ENCODE data around the gene ATF4.

ATF4 gene

DNA sequence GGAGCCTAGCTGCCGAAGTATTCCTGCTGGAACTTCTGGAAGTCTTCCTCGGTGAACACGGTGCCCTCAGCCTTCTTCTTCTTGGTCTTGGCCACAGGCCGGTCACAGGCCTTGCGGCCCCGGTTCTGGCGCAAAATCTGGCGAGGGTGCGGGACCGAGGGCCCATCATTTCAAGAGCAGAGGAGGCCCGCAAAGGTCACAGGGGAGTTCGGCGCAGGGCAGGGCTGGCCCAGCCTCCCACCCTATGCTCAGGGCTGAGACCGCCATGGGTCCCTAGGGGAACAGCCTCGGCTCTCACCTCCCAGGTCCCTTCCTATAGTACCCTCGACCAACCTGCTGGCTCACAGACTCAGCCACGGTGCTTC, 9.1 kb downstream of the ATF4 start:
- DNase-seq: no peak

DNA sequence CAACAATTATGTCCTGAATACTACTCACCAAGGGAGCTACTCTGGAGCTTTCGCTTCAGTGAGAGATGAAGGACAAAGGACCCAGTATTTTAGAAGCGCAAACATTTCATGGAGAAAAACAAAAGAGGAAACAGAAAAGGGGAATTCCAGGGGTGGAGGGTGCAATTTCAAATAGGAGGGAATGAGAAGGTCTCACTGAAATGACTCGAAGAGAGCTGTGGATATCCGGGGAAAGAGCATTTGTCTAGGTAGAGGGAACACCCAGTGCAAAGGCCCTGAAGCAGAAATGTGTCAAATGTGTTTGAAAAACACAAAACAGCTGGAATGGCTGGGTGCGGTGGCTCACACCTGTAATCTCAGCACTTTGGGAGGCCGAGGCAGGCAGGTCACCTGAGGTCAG, 9.8 kb downstream of the ATF4 start:
- peak; percentile 56 to 57 for DNase-seq

DNA sequence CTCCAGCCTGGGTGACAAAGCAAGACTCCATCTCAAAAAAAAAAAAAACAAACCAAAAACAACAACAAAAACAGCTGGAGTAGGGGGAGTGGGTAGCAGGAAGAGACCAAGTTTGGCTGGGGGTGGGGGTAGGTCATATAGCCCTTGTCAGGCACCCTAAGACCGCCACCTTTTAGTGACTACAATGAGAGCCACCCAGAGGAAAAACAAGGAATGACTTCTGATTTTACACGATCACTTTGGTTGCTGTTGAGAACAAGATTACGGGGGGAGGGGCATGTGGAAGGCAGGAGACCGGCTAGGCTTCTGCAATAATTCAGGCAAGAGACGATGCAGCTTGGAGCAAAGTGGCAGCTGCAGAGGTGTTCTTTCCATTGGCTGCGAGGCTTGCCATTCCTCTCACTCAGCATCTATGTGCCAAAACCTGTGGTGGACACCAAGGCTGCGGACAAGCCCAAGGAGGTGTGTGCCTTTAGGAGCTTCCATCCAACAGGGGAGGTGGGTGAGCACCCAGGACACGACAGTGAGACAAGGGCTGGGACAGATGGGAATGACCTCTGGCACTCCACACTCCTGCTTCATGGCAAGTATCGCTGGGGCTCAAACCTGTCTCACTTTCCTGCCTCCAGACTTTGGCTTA, 10.4 kb downstream of the ATF4 start:
- peak; percentile 31 to 45 for DNase-seq

DNA sequence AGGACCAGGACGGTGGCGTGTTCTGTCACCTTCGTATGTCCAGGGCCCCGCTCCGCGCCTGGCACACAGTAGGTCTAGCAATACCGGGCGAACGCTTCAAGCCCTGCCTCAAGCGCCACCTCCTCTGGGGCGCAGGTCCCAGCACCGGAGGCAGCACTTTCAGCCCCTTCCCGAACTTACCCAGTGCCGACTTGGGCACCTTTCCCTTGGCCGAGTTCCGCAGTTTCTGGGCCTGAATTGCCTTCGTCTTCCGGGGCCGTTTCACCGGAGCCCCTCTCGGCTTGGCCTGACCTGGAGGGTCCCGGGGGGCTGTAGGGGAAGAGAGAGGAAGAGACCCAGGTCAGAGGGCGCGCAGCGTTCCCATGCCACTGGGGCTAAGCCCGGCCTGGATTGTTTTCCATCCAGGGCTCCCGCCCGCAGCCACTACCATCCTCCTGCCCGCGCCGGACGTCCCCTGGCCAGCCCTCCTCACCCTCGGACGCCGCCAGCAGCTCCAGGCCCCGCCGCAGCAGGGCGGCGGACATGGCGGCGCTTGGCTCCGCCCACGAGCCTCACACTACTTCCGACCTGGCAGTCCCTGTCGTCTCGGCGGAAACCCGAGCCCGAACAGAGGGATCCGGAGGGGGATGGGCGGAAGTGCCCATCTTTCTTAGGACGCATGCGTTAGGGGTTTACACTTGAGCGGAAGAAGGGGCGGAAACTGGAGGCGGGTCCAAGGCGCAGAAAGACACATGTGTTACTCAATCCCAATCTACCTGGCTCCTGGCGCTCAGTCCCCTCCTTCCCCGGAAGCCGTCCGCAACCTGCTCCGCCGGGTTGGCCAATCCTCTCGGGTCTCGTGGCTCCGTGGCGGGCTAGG, 12.1 kb downstream of the ATF4 start, which contains the start of gene RPS19BP1:
Gene RPS19BP1 (minus strand): TSS at position 534 of the 859 bp plus-strand sequence. CDS start 10 bp downstream, at position 524.
- DNase-seq: peak; percentile 92 to 96

DNA sequence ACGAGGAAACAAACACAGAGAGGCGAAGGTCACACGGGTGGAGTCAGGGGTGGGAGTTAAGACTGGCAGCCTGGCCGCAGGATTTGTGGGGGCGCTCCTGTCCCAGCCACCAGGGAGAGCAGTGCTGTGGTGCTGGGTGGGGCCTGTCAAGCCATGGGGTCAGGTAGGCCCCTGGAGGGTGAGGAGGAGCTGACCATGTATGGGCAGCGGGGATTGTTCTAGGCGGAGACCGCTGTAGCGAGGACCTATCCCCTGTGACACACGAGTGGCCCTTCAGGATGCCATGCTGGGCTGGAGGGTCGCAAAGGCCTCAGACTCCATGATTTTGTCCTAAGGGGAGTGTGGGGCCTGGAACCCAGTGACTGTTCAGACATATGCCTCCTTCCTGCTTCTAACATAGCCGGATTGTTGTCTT, 13.7 kb downstream of the ATF4 start:
- DNase-seq: no peak

DNA sequence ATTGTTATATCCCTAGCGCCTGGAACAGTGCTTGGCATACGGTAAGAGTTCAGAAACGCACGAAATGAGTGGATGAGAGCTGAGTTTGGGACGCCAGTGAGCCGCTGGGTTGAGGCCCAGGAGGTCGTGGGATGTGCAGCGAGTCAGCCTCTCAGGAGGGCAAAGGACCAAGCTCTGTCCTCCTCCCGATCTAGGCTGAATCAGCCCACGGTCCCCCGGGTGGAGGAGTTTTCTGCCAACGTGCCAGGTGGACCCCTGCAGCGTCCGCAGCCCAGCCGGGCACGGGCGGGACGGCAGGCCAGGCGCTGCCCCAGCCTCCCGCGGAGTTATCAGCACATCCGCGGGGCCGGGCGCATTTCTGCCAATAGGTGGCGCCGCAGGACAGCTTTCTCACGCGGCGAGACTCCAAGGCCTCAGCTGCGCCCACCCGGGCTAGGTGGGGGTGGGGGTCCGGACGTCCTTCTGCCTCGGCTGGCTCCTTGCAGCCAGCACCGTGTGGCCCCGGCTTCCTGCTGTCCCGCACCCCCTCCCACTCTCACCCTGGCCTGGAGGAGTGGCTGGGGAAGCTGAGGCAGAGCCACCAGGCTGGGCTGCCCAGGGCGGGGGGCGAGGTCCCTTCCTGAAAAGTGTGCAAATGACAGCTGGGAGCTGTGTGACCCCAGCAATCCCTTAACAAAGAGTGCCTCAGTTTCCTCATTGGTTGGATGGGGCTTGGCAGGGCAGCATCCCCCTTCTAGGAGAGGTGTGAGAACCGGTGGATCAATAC, 14.4 kb downstream of the ATF4 start:
- DNase-seq: peak; percentile 31 to 84

DNA sequence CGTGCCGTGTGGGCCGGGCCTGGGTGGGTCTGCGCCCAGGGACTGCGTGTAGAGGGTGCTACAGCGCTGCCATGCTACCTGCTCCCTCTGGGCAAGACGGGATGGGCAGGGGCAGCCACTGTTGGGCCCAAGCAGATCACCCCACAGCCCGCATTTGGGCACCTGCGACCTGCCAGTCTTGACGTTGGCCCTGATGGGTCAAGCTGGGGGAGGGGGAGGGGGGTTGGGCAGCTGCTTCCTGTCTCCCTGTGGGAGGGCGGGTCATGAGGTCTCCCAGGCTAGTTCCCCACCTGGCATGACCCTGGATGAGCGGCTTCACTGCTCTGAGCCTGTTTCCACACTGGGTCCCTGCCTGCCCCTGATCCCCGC, 15.0 kb downstream of the ATF4 start:
- DNase-seq: no peak

DNA sequence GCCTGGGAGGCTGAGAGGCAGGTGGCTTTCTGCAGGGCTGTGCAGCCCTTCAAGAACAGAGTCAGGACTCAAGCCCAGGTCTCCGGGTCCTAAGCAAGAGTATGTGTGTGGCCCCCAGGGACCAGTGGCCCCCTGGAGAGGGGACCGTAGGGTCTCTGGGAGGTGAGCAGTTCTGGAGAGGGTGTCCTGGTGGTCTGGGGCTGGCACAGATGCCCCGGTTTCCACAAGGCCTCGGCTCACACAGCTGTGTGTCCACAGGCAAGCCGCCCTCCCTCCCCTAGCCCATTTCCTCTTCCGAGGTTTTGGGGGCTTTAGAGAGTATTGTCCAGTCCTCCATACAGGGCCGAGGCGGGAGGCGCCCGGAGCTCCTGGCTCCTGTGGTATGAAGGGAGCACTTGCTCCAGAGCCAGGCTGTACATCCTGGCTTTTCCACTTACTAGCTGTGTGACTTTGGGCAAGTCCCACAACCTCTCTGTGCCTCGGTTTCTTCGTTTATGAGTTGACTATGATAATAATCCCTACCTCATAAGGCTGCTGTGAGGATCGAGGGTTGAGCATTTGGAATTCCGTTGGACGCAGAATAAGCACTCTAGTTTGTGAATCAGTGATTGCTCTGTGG, 15.6 kb downstream of the ATF4 start:
- DNase-seq: no peak

DNA sequence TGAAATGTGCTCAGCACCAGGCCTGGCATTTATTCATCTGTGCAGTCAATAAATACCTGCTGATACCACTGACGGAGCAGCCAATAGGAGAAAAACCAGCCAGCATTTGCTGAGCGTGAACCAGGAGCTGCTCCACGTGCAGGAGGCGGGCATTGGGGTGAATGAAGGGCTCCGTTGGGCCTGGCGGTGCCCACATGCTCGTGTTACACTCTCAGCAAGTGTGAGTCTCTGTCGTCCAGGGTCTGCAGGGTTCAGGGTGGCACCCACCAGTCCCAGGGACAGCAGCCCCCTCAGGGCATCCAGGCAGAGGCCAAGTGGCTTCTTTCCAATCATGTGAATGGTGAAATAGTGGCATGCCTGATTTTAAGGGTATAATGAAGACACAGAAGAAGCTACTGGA, 16.3 kb downstream of the ATF4 start:
- no peak for DNase-seq

DNA sequence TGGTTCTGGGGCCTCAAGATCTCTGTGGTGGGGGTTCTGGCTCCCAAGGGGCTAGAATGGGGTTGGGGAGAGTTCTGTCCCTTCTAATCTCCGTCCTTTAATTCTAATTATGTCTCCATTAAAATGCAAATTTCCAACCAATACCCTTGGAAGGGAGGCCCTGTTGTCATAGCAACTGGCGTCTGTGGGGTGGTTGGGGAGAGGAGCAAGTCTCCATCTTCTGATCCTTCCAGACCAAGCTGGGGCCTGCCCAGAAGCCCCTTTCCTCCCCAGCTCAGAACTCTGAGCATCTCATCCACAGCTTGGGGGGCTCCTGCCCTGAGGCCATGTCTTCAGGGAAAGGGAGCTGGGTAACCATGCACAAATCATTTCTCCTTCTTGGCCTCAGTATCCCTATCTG, 17.6 kb downstream of the ATF4 start:
- no peak for DNase-seq

DNA sequence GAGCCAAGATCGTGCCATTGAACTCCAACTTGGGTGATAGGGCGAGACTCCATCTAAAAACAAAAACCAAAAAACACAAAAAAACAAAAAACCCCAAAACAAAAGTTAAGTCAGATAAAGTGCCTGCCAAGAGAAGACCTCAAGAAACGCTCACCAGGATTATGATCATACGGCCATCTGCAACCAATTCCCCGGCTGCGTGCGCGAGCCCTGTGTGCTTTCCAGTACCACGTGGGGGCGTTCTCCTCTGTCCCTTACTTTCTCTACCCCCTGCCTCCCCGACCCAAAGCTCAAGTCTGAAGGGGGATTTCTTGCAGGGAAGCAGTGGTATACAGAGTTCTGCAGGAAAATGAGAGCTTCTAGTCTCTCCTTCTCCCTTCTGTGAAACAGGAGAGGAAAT, 22.7 kb downstream of the ATF4 start:
- no peak for DNase-seq

DNA sequence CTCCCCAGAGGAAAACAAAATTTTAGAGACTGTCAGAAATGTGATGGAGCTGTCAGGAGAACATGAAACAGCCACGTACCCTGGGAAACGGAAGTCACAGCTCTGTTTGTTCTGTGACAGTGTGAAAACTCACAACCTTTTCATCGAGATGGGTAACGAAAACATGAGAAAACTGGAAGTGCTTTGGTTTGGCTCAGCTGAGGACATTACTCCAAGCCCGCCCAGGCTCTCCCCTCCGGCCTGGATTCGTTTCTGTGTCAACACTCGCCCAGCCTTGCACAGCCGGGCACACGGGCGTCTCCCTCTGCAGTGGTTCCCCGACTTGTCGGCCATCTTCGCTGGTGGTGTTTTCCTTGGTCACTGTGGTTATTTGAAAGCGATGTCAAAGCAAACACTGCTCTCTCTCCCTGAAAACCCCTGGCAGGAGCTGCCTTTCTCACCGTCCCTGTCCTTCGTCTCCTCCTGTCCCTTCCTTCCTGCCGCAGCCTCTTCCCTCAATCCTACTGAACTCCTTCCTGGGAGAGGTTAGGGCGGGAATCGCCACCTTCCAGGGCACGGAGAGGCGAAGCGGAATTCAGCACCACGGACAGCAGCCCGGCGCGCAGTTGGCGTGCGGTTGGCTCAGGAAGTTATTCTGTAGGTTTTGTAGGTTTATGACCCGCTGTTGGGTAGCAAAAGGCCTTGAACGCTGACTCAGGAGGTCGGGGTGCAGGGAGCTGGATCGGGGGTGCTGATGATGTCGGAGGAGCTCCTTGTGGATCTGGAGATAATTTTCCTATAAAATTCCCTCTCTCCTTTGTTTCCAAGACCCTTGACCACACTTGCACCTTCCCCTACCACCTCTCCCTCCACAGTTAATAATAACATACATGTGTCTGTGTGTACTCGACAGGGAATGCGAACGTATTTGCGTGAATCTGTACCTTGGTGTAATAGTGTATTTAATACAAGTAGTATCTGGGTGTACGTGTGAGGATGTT, 25.3 kb downstream of the ATF4 start:
- peak in 1 of 2 donors; percentile 50 for DNase-seq

DNA sequence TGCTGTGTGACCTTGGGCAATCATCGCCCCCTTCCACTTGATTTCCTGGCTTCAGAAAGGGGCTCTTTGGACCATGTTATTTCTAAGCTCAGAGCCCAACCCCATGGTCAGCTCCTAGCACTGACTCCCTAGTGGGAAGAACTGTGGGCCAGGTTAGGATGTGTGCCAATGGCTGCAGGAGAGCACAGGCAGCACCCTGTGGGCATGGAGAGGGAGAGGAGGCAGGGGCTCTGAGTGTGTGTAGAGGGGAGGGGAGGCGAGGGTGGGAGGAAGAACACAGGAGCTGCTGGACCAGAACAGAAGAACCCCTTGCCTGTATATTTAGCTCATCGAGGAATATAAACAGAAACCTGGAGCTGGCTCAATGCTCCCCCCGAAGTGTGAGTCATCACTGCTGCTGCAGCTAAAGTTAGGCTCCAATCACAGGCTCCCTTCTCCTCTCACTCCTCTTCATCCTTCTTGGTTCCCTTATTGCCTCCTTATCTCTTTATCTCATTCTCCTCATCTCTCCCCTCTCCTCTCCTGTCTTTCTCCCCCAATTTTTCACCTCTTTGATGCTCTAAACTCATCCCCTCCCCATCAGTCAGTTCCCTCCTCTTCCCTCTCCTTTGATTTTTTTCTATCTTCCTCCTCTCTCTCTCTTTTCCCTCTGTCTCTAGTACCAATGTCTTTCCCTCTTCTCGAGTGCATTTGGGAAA, 26.7 kb downstream of the ATF4 start:
- DNase-seq: no peak

DNA sequence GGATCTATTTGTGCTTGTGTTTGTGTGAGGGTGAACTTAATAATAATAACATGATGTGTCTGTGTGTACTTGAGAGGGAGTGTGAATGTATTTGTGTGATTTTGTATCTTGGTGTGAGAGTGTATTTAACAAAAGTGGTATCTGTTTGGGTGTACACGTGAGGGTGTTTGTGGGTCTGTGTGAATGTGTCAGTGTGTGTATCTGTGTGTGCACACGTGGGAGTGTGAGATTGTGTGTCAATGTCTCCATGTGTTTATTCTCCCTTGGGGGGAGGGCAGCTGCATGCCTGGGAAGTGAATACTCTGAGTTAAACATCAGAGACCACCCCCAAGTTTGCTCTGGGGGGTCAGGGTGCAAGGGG, 27.2 kb downstream of the ATF4 start:
- no peak for DNase-seq

DNA sequence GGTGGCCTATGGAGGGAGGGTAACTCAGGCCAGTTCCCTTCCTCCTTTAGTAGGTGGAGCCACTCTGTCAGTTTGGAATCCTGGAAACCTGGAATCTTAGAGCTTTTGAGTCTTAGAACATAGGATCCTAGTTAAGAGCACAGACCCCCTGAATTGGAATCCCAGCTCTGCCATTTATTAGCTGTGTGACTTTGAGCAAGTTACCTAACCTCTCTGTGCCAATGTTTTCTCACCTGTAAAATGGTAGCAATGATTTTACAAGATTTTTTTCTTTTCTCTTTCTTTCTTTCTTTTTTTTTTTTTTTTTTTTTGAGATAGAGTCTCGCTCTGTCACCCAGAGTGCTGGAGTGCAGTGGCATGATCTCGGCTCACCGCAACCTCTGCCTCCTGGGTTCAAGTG, 33.1 kb downstream of the ATF4 start:
- DNase-seq: no peak

DNA sequence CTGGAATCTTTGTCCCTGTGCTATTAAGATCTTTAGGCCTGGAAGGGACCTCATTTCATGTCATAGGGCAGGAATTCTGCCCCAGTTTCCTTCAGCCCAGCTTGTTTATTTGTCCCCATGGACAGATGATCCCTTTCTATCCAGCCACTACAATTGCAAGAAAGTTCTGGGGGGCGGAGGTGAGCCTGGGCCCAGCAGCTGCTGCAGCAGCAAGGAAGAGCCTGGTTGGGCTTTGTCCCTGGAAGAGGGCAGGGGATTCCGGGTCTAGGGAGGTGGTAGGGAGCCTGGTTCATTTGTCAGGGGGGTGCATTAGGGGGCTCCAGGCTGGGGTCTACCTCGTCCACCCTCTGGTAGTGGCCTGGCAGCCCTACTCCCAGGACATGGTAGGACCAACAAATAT, 33.8 kb downstream of the ATF4 start:
- no peak for DNase-seq

DNA sequence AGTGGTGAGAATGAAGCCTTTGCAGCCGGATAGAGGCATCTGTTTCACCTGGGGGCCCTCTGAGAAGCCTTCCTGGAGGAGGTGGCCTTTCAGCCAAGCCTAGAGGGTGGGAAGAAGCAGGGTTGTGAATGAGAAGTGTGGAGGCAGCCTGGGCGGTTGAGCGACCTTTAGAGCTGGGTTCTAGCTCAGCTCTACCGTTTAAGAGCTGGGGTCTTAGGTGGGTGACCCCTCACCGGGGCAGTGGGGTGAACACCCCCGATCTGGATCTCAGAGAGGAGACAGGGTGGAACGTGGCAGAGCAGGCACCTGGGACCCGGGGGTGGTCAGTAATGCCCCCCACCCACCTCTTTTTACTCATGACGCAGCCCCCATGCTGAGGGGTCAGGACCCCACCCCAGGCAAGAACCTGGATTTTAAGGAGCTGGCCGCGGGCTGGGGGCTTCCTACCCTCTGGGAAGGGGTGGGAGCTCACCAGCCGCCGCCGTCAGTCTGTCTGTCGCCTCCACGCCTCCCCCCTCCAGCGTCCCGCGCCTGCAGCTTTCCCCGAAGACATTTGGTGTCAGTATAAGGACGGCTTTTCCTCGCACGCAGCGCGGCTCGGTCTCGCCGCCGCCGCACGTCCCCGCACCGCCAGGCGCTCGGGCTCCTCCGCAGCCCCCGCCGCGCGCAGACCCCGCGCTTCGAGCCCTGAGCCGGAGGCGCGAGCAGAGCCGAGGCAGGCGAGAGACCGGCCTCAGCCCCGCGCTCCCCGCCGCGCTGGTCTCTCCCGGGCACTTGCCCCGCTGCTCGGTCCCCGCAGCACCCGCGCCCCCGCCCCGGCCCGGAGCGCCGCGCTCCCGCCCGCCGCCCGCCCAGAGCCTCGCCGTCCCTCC, 36.8 kb downstream of the ATF4 start:
- no peak for DNase-seq

DNA sequence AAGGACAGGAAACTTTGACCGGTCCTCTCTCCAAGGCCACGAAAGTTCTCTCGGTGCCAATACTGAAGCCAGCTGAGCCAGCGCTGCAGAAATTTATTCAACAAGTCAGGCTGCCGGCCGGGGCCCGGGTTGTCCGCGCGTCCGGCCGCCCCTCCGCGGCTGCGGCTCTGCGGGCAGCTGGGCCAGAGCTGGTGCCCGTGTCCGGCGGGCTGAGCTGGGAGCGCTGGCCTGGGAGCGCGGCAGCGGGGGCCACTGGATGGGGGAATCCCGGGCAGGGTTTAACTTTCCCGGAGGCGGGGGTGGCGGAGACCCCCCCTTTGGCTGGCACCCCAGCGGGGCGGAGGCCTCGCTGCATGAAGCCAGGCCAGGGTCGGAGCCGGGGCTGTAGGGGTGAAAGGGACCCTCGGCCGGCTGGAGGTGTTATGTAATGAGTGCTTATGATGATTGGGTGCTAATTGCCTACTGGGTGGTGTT, 37.9 kb downstream of the ATF4 start:
- DNase-seq: no peak

DNA sequence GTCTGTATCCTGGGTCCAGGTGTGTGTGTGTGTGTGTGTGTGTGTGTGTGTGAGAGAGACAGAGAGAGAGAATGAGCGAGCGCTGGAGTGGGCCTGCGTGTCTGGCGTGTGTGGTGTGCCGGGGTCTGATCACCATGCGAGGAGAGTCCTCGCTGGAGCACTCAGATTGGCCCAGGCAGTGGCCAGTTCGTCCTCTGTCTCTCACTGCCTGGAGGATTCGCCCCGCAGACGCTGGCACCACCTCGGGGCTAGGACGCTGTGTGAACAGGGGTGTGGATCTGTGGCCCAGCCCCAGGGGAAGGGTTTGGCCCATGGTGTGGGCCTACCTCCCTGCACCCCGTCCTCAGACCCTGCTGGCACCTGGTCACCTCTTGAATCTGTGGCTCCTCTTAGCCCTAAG, 38.6 kb downstream of the ATF4 start:
- DNase-seq: no peak

DNA sequence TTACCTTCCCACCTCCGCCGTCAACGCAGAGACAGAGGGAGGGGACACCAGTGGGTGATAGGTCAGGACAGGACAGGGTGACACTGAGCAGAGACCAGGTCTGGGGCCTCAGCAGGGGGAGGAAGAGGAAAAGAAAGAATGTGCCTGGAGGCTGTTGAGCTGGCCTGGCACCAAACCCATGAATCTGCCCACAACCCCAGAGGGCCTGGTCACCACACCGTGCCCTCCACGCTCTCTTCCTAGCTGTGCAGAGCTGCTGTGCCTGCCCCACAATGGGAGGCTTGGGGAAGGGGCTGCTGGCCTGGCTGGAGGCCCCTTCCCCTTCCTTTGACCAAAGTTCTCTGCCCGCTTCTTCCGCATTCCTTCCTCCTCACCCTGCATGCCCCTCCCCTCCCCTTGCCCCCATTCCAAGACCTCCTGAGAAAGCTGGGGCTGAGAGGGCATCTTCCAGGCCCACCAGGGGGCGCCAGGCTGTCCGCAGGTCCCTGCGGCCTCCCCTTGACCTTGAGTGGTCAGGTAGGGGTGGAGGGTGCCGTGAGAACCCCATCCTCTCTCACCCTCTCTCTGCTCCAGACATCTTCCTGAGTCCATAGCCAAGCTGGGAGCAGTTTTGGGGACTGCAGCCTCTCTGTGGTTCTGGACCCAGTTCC, 39.2 kb downstream of the ATF4 start:
- no peak for DNase-seq

All from inflammatory macrophage treated with lipopolysaccharide for 1 hour (primary cell).